ENCODE results near the gene TRIM32.

TRIM32 gene

DNA sequence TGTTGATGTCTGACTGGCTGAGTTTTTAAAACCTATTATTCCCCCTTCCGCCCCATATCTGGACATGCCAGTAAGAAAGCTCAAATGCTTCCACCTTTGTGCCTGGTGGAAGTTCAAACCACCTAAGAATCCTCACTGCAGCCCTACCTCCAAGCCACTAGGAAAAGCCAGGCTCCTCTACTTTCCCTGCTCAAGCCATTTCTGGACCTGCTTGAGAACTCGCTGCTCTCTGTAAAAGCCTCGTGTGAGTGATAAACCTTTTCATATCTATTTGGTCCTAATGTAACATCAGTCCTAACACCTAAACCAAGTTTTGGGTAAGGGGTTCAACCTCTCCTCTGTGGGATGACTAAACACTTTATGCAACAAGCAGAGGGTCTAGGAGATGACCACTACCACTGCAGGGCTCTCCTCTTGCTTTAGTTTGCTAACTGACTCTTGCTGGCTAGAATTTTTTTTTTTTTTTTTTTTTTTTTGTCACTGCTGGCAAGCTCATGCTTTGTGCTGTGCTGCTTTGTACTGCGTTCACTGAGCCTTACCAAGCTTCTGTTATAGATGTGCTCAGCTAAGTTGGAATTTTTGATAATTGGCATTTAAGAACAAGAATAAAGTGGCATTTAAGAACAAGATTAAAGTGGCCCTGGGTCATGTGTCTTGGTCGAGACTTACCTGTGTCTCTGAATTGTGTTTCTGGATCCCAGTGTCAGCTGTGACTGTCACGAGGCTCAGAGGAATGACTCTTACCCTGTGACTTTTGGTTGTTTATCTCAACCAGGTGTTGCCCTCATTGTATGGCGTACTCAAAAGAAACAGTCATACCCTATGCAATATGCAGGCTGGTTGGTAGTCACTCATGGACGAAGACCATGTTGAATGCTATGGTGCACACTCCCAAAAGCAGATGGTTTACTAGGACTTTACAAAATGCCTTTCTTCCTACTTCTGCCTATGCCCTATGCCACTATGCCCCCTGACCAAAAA, 19.5 kb downstream of the TRIM32 start:
- TF ChIP-seq GATA3 (IDR thresholded peaks at IDR 0.05; ENCODE audit: low read depth, low read length) (no peak), GATA2 (IDR thresholded peaks at IDR 0.05; ENCODE audit: low read depth, low read length) (no peak)

DNA sequence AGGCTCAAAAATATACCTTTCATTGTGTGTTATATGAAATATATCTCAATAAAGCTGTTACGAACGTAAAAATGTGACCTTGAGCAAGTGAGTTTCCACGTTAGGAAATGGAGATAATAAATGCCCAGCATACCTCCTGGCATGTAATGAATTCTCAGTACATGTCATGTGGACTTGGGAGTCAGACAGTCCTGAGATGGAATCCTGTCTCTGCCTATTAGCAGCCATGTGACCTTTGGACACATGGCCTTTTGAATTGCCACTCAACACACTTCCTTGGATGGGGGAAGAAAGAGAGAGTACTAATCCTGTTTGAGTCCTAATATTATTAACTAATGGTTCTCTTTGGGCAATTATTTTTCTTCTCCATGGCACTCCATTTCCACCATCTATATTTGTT, 25.7 kb downstream of the TRIM32 start:
- TF ChIP-seq GATA2 (IDR thresholded peaks at IDR 0.05; ENCODE audit: low read depth, low read length) (no peak), GATA3 (IDR thresholded peaks at IDR 0.05; ENCODE audit: low read depth, low read length) (no peak)

DNA sequence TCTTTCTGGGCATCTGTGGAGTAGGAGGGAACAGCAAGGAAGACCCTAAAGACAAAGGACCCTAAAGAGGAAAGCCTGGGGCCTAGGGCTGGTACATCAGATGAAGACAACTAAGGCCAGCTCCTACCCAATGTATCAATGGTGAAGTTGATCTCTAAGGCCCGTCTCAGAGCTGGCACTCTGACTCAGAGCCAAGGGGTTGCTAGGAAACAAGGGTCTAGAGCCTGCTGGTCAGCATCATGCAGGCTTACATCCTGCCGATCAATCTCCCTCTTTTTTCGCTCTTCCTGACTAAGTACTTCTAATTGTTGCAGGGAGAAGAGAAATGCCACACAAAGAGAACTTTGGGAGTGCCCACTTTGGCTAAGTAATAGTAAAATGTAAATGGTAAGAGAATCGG, 26.2 kb downstream of the TRIM32 start:
- TF ChIP-seq GATA3 (IDR thresholded peaks at IDR 0.05; ENCODE audit: low read depth, low read length): no peak
- TF ChIP-seq GATA2 (IDR thresholded peaks at IDR 0.05; ENCODE audit: low read depth, low read length): no peak

DNA sequence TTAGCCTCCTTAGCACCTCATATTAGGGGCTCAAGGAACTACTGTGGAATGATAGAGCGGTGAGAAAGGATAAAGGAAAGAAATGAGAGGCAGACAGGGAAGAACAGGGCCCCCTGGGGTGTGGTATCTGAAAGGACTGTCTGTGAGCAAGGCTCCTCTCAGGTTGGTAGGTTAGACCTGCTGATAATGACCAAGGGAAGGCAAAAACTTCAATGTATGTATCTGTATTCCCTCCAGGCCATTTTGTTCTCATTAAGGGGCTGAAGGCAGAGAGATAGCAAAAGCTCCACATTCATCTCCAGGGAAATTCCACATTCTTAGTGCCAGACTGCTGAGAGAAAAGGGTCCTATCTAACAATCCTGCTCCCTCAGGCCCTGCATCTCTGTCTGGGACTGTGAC, 28.6 kb downstream of the TRIM32 start:
- TF ChIP-seq GATA3 (IDR thresholded peaks at IDR 0.05; ENCODE audit: low read depth, low read length) (no peak), GATA2 (IDR thresholded peaks at IDR 0.05; ENCODE audit: low read depth, low read length) (no peak)

DNA sequence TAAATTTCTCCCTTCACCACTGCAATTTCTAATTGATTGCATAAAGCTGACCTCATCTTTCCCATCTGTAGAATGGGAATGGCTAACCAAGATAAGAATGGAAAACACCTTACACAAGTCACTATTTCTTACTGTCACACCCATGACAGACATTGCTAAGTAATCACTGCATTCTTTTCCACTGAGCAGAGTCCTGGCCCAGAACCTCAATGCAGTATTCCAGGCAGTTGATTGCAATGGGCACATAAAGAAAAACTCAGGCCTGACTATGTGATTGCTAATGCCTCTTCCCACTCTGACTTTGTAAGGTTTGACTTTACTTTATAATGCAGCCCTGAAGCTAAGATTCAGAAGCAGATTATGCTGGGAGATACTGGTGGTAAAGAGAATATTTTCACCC, 29.3 kb downstream of the TRIM32 start:
- TF ChIP-seq GATA2 (IDR thresholded peaks at IDR 0.05; ENCODE audit: low read depth, low read length): no peak
- no peak for TF ChIP-seq GATA3 (IDR thresholded peaks at IDR 0.05; ENCODE audit: low read depth, low read length)

DNA sequence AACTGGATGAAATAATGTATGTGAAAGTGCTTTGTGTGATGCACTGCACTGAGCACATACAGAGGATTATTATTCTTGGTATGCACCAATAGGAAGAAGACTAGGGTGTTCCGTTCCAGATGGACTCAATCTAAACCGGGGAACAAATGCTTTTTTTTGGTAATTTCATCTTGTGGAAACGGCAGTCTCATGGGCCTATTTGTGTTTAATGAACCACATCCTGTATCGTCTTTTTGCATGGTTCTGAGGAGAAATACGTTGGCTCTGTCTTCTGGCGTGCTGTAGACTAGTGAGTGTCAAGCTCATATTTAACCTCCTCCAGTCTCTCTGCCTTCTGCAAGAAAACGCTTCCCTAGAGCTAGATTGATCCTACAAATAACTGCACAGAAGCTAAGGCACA, 30.0 kb downstream of the TRIM32 start:
- TF ChIP-seq GATA2 (IDR thresholded peaks at IDR 0.05; ENCODE audit: low read depth, low read length): no peak
- no peak for TF ChIP-seq GATA3 (IDR thresholded peaks at IDR 0.05; ENCODE audit: low read depth, low read length)

DNA sequence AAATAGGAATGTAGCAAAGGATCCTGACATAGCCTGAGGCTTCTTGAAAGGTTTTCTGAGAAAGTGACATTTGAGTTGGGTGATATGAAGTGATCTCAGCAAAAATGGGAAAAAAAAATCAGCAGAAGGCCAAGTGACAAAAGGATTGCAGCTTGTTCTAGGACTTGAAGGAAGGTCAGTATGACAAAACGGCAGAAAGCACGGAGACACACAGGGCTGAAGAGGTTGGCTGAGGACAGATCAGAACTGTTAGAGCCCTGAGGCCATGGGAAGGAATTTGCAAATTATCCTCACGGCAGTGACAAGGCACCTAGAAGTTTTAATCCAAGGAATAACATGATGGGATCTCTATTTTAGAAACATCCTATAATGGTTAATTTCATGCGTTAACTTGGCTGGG, 31.0 kb downstream of the TRIM32 start:
- TF ChIP-seq GATA3 (IDR thresholded peaks at IDR 0.05; ENCODE audit: low read depth, low read length) (no peak), GATA2 (IDR thresholded peaks at IDR 0.05; ENCODE audit: low read depth, low read length) (no peak)

DNA sequence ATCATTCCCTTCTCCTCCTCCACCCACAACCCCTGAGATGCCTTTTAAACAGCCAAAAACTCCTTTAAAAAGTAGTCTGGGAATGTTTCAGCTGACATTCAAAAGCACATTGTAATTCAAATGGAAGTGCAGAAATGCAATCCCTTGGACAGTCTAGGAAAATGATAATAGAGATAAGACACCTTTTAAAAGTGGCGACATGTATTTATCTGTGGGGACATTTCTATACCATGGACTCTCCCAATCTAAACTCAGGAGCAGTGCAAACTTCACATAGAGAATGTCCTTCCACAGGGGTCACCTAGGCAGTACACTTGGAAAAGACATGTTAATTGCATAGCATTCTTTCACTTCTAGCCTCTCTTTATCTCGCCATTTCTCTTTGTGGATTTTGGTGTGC, 33.0 kb downstream of the TRIM32 start:
- TF ChIP-seq GATA3 (IDR thresholded peaks at IDR 0.05; ENCODE audit: low read depth, low read length) (no peak), GATA2 (IDR thresholded peaks at IDR 0.05; ENCODE audit: low read depth, low read length) (no peak)

DNA sequence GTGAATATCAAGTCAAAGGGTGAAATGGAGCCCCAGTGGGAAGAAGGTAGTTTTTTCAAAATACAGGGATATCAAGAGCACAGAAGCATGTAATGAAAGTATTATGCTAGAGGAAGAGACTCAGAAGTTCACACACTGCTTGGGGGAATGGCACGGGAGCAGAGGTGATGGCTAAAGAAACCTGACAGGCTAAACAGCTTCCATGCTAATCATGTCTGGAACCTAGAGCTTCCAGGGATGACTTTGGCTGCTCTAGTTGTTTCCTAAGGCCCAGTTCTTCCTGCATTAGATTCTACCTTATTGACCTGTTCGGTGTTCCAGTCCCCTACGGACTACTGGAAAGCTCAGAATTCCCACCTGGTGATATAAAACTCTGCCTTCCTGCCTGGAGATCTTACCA, 34.3 kb downstream of the TRIM32 start:
- TF ChIP-seq GATA2 (IDR thresholded peaks at IDR 0.05; ENCODE audit: low read depth, low read length) (no peak), GATA3 (IDR thresholded peaks at IDR 0.05; ENCODE audit: low read depth, low read length) (no peak)

DNA sequence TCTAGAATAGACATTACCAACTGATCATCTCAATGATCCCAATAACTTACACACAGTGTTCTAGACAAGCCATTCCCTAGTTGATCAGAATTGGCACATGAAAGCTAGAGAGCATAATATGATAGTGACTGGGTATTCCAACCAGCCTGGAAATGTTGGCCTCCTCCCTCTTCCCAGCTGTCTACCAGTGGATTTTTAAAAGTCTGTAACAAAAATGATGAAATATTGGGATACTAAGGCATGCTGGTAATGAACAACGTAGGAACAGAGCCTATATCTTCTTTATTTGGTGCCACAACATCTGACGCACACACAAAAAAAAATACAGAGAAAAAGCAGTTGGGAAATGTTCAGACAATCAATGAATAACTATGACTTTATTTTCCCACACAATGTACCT, 34.8 kb downstream of the TRIM32 start:
- TF ChIP-seq GATA3 (IDR thresholded peaks at IDR 0.05; ENCODE audit: low read depth, low read length) (no peak), GATA2 (IDR thresholded peaks at IDR 0.05; ENCODE audit: low read depth, low read length) (no peak)

DNA sequence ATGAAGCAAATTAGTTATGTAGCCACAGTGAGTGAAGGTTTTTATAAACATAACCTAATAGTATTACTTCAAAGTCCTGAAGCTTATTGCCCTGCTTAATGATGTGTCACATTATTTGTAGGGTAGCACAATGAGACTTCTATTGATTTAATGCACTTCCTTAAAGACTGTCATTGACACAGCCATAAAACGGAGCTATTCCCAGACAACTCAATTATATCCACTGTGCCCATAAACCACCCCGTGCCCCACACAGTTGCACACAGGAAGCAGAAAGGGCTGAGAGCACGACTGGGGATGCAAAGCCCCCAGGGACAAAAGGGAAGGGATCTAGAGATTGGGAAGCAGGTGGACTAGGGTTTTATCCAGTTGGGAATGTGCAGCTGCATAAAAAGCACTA, 37.0 kb downstream of the TRIM32 start:
- no peak for TF ChIP-seq GATA2 (IDR thresholded peaks at IDR 0.05; ENCODE audit: low read depth, low read length)
- no peak for TF ChIP-seq GATA3 (IDR thresholded peaks at IDR 0.05; ENCODE audit: low read depth, low read length)

DNA sequence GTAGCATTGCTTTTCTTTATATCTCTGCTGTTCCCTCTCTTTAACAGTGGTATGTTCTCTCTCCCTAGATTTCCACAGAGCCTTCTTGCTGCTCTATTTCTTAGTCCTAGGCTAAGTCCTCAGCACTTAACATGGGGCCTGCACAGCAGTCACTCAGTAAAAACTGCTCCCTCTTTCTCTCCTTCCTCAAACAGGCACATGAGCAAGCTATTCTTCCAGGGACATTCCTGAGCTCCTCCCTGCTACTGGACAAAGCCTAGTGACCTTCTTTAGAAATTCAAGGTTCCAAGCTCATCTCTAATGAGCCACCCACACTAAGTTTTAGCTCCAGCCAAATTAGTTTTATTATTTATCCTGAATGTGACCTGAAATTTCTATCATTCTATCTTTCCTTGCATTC, 39.5 kb downstream of the TRIM32 start:
- TF ChIP-seq GATA3 (IDR thresholded peaks at IDR 0.05; ENCODE audit: low read depth, low read length) (no peak), GATA2 (IDR thresholded peaks at IDR 0.05; ENCODE audit: low read depth, low read length) (no peak)

DNA sequence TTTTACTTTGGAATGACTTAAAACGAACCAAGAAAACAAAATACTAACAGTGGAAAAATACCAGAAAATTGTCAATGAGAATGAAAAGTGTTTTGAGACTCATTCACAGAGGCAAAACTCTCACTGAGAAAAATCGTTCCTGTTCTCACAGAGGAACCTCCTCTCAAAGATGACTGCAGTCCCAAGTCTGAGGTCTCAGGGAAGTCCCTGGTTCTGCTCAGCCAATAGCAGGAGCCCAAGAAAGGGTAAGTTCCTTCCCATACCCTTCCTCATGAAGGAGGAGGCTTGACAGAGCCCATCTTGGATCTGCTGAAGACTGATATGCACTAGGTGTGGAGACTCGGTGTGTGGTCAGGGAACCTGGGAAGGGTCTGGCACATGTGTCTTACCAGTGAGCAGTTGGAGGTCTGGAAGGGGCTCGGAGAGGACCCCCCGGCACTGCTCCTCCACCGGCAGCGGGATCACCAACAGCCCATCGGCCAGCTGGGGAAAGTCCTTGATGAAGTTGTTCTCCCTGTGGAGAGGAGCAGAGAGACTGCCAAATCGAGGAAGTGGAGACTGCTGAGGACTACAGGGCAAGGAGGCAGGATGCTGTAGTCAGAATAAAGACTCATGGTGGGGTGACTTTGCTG, 46.0 kb downstream of the TRIM32 start:
- TF ChIP-seq GATA2 (IDR thresholded peaks at IDR 0.05; ENCODE audit: low read depth, low read length) (no peak), GATA3 (IDR thresholded peaks at IDR 0.05; ENCODE audit: low read depth, low read length) (no peak)

DNA sequence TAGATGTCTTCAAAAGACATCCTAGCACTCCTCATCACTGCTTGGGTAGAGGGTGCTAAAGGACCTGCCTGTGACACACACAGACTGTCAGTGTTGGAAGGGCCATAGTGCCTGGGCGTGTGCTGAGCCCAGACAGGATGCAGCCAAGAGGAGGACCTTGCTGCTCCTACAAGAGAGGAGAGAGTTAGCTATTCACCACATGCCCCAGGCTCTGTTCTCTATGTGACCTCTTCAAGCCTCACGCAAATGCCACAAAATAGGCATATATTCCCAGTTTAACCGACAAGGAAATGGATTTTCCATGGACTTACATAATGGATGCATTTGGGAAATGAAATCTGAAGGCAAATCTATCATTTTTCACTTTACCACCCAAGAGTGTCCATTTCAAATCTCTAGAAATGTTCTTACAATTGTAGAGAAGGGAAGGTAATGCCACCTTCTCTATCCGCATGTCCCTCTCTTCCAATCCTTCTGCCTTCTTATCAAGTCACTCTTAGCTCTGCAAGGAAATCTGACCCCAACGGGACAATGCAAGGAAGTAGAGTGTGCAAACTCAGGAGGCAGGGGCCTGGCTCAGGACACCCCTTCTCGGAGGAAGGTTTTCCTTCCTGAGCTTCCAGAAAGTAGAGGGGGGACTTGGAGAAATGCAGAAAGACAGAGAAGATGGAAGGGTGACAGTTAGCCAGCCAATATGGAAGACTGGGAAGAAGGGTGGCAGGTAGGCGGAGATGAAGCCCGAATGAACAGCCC, 49.5 kb downstream of the TRIM32 start:
- no peak for TF ChIP-seq GATA3 (IDR thresholded peaks at IDR 0.05; ENCODE audit: low read depth, low read length)
- no peak for TF ChIP-seq GATA2 (IDR thresholded peaks at IDR 0.05; ENCODE audit: low read depth, low read length)
